NCI-H460 (cell line): Measurements from ENCODE around the gene RPS15A. TPM values are rescaled to one million over a fixed set of nuclear protein-coding genes. Genes with fewer than 3 reads are reported as not detected.
"Not testable (repeated sequence)": the region's sequence is repeated elsewhere in the genome, so short reads cannot be mapped to it uniquely, and the experiment has no call there.

Source experiments
- DNase-seq: peaks from one replicate; pipeline ENCODE4 v3.0.0-alpha.2; 2016; ENCODE audit warnings: low read depth; ENCODE audit errors: extremely low read depth
- total RNA-seq: library from RNA; depleted of rRNA; stranded (reverse); fragments of >200 nt; shearing (Covaris generic); gene quantifications from 2 replicates; pipeline ENCODE4 v1.2.3, GENCODE V29; 2014

Gene RPS15A
- total RNA-seq, 1 experiment from 2014 or later: 4,633 TPM

GRCh38 chr16:18799500-18799899 is 9.4 kb upstream of the RPS15A start:
- DNase-seq: no peak

- DNase-seq: no peak
These were observed 7.6 kb upstream of the RPS15A start for GRCh38 chr16:18797746-18798145.

DNA sequence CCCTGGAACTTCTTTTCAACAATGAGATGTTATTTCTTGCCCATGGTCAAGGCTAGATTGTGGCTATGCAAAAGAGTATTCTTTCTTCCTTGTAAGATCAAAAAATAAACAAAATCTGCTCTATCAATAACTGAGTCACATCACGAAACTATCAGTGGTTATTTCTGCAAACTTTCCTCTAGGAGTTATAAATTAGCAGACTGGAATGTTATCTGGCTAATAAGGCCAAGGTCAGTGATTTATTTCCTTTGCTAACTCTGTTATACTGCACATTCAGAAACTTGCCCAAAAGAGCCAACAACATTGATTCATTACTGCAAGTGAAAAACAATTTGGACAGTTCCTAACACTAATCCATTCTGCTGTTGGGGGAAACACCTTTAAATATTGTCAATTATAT is 6.2 kb upstream of the RPS15A start:
- DNase-seq: no peak

DNA sequence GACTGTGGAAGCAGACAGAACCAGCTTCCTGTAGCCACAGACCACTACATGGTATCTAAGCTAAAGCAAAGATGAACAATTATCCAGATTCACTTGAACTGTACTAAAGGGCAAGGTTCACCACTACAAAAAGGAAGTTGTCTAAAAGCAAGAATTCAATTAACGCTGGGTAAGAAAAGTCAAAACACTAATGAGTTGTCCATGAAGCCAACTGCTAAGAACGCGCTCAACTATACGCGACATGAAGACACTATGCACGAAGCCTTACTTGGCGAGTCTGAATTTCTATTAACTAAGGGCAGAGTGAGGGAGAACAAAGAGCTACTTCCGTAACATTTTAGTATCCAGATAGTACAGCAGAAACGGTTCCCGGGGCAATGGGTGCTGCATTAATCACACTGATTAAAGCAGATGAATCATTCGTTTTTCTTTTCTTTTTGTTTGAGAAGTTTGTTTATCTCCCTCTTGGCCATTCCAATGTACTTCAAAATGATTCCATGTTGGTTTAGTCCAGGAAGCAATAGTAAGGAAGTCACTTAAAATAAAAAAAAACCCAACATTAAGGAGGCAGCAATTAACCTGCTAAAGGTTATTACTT is 2.8 kb upstream of the RPS15A start:
- DNase-seq: no peak

DNA sequence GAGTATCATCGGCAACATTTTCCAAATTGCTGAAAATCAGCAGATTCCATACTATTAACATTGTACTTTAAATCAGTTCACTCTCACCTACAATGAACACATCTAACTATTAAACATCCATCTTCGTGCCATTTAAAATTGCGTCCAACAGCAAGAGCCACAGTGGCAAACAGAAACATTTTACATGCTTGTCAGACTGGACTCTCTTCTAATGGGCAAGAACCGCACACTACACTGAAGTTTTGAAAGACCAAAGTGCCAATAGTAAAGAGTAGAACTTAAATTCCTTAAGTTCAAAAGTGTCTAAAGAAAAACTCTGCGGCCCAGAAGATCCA is 652 bp downstream of the RPS15A start:
- DNase-seq: no peak

DNA sequence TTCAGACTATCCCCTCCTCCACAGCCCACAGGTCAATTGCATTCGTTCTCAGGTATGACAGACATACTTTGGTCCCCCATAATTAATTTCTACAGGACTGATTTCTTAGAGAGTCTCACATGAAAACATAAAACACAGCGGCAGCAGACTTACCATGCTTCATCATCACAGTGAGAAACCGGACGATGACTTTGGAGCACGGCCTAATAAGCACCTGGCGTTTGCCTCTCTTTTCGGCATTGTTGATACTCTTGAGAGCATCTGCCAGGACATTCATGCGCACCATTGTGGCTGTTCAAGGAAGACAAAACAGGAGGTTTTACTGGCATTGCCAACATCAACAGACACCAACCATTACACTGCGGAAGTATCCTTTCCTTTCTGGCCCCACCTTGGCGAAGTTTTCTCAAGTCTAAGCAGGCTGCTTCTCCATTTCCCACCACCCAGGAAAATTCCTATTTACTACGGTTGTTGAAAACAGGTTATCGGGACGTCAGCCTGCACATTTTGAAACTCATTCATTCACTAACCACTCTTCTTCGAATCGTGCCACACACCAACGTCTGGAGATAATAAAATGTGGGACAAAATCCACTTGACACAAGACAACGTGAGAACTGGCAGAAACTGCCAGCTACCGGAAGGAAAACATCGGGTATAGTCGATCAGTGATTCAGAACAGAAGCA is 1.2 kb downstream of the RPS15A start:
- no peak for DNase-seq

- no peak for DNase-seq
These were observed 5.1 kb downstream of the RPS15A start for GRCh38 chr16:18784917-18785623.

DNA sequence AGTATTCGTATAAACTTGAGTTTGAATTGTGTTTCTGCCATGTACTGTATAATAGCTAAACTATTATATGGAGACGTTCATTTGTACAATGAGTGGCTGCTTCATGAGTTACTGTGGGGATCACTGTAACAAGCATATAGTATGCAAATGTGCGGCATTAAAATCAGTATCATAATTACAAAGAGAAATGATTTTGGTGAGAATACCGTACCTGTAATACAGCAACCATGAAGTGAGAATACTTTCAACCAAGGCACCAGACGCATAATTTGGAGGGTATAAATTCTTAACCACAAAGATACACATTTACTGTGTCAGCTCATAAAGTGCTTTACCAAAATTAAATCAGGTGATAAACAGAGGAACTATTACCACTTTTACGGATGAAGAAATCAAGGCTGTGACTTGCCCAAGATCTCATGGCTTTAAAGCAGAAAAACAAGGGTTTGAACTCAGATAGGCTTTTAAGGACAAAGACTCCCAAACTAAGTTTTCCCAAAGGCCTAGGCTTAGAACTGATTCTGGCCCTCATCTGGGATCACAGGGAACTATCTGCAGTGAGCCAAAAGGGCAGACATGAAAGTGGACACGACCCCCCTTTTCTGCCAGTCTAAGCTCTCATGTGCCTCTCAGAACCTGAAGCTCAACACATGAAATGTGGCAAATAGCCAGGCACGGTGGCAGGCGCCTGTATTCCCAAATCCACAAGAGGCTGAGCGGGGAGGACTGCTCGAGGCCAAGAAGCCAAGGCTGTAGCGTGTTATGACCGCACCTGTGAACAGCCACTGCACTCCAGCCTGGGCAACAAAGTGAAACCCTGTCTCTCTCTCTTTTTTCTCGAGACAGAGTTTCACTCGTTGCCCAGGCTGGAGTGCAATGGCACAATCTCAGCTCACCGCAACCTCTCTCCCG is 6.4 kb downstream of the RPS15A start:
- DNase-seq: no peak

- DNase-seq: no peak
These were observed 7.3 kb downstream of the RPS15A start for GRCh38 chr16:18782697-18783429.

GRCh38 chr16:18781232-18781631 is 8.9 kb downstream of the RPS15A start:
- DNase-seq: not testable (repeated sequence)

- DNase-seq: not testable (repeated sequence)
These were observed 9.6 kb downstream of the RPS15A start for GRCh38 chr16:18780460-18781026.

DNA sequence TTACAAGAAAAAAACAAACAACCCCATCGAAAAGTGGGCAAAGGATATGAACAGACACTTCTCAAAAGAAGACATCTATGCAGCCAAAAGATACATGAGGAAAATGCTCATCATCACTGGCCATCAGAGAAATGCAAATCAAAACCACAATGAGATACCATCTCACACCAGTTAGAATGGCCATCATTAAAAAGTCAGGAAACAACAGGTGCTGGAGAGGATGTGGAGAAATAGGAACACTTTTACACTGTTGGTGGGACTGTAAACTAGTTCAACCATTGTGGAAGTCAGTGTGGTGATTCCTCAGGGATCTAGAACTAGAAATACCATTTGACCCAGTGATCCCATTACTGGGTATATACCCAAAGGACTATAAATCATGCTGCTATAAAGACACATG is 12.5 kb downstream of the RPS15A start:
- not testable (repeated sequence) for DNase-seq

- DNase-seq: not testable (repeated sequence)
These were observed 13.8 kb downstream of the RPS15A start for GRCh38 chr16:18776334-18776733.

DNA sequence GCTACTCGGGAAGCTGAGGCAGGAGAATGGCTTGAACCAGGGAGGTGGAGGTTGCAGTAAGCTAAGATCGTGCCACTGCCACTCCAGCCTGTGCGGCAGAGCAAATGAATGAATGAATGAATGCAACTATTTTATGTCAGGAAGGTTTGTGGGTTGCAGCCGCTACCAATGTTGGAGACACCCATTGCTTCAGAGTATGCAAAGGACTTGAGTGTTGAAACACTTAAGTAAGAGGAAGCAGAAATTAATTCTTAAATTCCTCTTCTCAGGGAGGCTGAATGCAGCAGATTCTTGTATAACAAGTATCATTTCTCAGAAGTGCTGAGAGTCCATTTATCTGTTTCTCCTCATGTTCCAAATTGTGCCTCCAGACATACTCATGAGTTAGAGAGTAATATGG is 15.5 kb downstream of the RPS15A start:
- not testable (repeated sequence) for DNase-seq

GRCh38 chr16:18772171-18772570 is 18.0 kb downstream of the RPS15A start:
- DNase-seq: not testable (repeated sequence)

DNA sequence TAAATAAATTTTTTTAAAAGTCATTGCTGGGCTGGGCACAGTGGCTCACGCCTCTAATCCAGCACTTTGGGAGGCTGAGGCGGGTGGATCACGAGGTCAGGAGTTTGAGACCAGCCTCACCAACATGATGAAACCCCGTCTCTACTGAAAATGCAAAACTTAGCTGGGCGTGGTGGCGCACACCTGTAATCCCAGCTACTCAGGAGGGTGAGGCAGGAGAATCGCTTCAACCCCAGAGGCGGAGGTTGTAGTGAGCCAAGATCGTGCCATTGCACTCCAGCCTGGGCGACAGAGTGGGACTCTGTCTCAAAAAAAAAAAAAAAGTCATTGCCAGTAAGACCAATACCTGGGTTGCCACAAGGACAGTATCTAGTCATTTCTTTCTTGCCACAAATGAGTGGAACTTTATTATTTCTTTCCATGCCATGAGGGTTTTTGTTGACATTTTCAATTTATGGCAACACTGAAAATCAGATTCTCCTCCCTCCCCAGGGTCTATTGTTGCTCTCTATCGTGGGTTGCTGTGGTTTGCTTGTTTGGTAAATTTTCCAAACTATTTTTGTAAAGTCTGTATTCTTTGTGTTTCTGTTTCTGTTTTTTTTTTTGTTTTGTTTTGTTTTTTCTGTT is 19.7 kb downstream of the RPS15A start:
- not testable (repeated sequence) for DNase-seq

GRCh38 chr16:18767217-18767616 is 22.9 kb downstream of the RPS15A start:
- not testable (repeated sequence) for DNase-seq

GRCh38 chr16:18762713-18763112 is 27.4 kb downstream of the RPS15A start:
- not testable (repeated sequence) for DNase-seq
